Hepatocyte (in vitro differentiated cells): ENCODE results near the gene ITM2B.

Experiments used
- CTCF ChIP-seq: fragments of 200-600 bp; sonication (generic); IDR thresholded peaks from 2 replicates; pipeline ENCODE4 v1.5.1; 2016; ENCODE audit warnings: antibody characterized with exemption, mild to moderate bottlenecking; ENCODE audit not compliant: poor library complexity
- EZH2phosphoT487 ChIP-seq: fragments of 200-600 bp; sonication (generic); IDR thresholded peaks from one replicate; pipeline ENCODE4 v1.6.1; 2018; ENCODE audit warnings: antibody characterized with exemption, mild to moderate bottlenecking, low read depth, moderate library complexity; ENCODE audit not compliant: unreplicated experiment, severe bottlenecking

GRCh38 chr13:48199404-48199946 lies 33.5 kb upstream of the ITM2B start:
- TF ChIP-seq CTCF (no peak), EZH2phosphoT487 (no peak)
